ENCODE measurements around the gene ANKRD23. TPM values are rescaled to one million over a fixed set of nuclear protein-coding genes. Genes with fewer than 3 reads are reported as not detected.

Gene ANKRD23
- polyA plus RNA-seq, 1 of the 3 experiments (the other 2 are of a cell fraction) = 3.1 TPM

DNA sequence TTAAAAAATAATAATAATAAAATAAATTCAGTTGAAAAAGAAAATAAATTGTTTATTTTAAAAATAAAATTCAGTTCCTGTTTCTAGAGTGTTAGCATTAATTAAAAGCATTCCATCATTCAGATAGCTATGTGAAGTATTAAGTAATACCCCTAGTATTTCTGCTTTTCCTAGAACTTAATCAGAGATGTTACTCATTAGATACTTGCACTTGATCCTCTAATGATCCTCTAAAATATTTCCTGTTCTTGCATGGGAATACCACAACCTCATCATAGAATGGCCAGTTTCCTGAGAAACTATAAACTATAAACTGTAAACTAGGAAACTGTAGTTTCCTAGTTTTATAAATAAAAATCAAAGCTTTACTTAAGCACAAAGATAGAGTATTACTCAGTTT lies 38.8 kb downstream of the ANKRD23 start:
- Histone ChIP-seq H3K36me3 (replicated peaks in 1 of 2; ENCODE audit: control insufficient read depth in 1 of 2, insufficient read depth in 2 of 2, low read length in 1 of 2) (no peaks in the 10 kb centered on the region), H3F3A (replicated peaks; ENCODE audit: insufficient read depth) (no peaks in the 10 kb centered on the region), H3K9ac (no peak overlapping the region), H3K9me2 (no peaks in the 10 kb centered on the region), H3K27me3 (ENCODE audit: insufficient read depth) (no peaks in the 10 kb centered on the region), H2AFZ (ENCODE audit: low read depth) (no peak overlapping the region), H4K20me1 (ENCODE audit: insufficient read depth) (no peaks in the 10 kb centered on the region), H3K9me3 (no peaks in the 10 kb centered on the region), H3K4me3 (ENCODE audit: low read depth in 2 of 2, low read length in 1 of 2) (no peak overlapping the region), H3K4me1 (ENCODE audit: control insufficient read depth in 1 of 2, insufficient read depth in 2 of 2, low read depth in 1 of 2, low read length in 1 of 2) (peaks cover 0 to 17% of the 10 kb centered on the region in 2 experiments; a peak in 1 of 4 replicates), H3K27ac (ENCODE audit: low read depth in 2 of 2, low read length in 1 of 2) (peak overlapping the region in 1 of 2 experiments; percentile 53; a peak in 1 of 4 replicates), H3K4me2 (no peak overlapping the region), H3K79me2 (ENCODE audit: insufficient read depth) (no peaks in the 10 kb centered on the region)
- DNase-seq = no peak
- ChIA-PET CTCF (no interaction called here), POLR2A (no interaction called here)
- TF ChIP-seq CHD2 (IDR thresholded peaks at IDR 0.05; ENCODE audit: low read length, partially characterized antibody) = no peak
- TF ChIP-seq RAD21 (IDR thresholded peaks at IDR 0.05; ENCODE audit: low read length) = no peak
- TF ChIP-seq YY1 (IDR thresholded peaks at IDR 0.05; ENCODE audit: low read depth) = no peak
- TF ChIP-seq GABPA (IDR thresholded peaks at IDR 0.05; ENCODE audit: low read depth) = no peak
- TF ChIP-seq TEAD4 (IDR thresholded peaks at IDR 0.05; ENCODE audit: borderline replicate concordance, insufficient read depth) = no peak
- TF ChIP-seq MXI1 (IDR thresholded peaks at IDR 0.05; ENCODE audit: low read depth, low read length) = no peak
- no peak for TF ChIP-seq RFX5 (IDR thresholded peaks at IDR 0.05; ENCODE audit: low read length)
- no peak for TF ChIP-seq SIN3A (IDR thresholded peaks at IDR 0.05; ENCODE audit: borderline replicate concordance, low read depth, low read length)
- TF ChIP-seq CTCF (IDR thresholded peaks at IDR 0.05) = no peak
- TF ChIP-seq EP300 (IDR thresholded peaks at IDR 0.05; ENCODE audit: borderline replicate concordance in 1 of 2, low read depth in 1 of 2, low read length in 1 of 2) = no peak
- TF ChIP-seq, protein P1, sequence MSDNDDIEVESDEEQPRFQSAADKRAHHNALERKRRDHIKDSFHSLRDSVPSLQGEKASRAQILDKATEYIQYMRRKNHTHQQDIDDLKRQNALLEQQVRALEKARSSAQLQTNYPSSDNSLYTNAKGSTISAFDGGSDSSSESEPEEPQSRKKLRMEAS (IDR thresholded peaks at IDR 0.05; ENCODE audit: low read depth) = no peak
- no peak for TF ChIP-seq POLR2AphosphoS5 (IDR thresholded peaks at IDR 0.05; ENCODE audit: low read depth, low read length)

DNA sequence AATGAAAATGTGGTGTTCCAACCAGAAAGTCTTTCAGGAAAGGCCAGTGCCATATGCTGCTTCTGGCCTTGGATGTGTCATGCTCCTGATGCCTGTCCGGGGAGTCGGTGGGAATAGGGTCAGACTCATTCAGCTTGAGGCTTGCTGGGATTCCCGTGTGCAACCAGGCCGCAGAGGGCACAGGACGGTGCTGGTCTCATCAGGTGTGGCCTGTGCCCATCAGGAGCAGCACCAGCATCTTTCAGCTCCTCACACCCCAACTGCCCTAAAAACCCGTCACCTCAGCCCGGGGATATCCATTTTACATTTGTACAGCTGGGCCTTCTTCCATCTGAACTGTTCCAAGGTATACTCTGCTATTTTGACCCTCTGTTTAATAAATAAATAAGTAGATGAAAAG lies 41.1 kb downstream of the ANKRD23 start:
- no peak for TF ChIP-seq USF2 (IDR thresholded peaks at IDR 0.05; ENCODE audit: borderline replicate concordance, low read depth, low read length)
- TF ChIP-seq FOXJ3 (CRISPR knock-in tag; IDR thresholded peaks at IDR 0.05) = no peak
- no peak for TF ChIP-seq EZH2phosphoT487 (IDR thresholded peaks at IDR 0.05; ENCODE audit: borderline replicate concordance, low read depth)
- TF ChIP-seq TCF12 (IDR thresholded peaks at IDR 0.05) = no peak
- no peak for TF ChIP-seq GABPA (IDR thresholded peaks at IDR 0.05; ENCODE audit: low read depth)
- no peak for TF ChIP-seq RXRA (IDR thresholded peaks at IDR 0.05; ENCODE audit: borderline replicate concordance, low read depth)
- TF ChIP-seq USF1 (IDR thresholded peaks at IDR 0.05; ENCODE audit: borderline replicate concordance, low read depth) = no peak
- TF ChIP-seq NFIC (IDR thresholded peaks at IDR 0.05; ENCODE audit: borderline replicate concordance) = no peak
- TF ChIP-seq NRF1 (IDR thresholded peaks at IDR 0.05; ENCODE audit: low read depth, low read length) = no peak
- H4K20me1 ChIP-seq (ENCODE audit: insufficient read depth) = no peaks in the 10 kb centered on the region
- H3K4me2 ChIP-seq = no peak overlapping the region
- no peaks in the 10 kb centered on the region for H3F3A ChIP-seq (replicated peaks; ENCODE audit: insufficient read depth)
- no peaks in the 10 kb centered on the region for H3K9me3 ChIP-seq
- H3K79me2 ChIP-seq (ENCODE audit: insufficient read depth) = no peaks in the 10 kb centered on the region
- no peaks in the 10 kb centered on the region for H3K27me3 ChIP-seq (ENCODE audit: insufficient read depth)
- no peaks in the 10 kb centered on the region for H3K9me2 ChIP-seq
- H3K4me3 ChIP-seq (ENCODE audit: low read depth in 2 of 2, low read length in 1 of 2) = no peak overlapping the region
- peak; percentile 7 for DNase-seq
- ChIA-PET POLR2A (no interaction called here), CTCF (interaction anchor here (1.8 to 2.2 kb wide), 2 partner anchors 14 to 39 kb away, joined by 7 to 8 read pairs; partner anchors contain the start of gene CNNM3)
- 79% methylated on average over 5 of the region's 7 CpGs for WGBS (ENCODE audit: low lambda C conversion rate)
- peaks cover 0 to 12% of the 10 kb centered on the region in 2 experiments; a peak in 1 of 4 replicates for H3K4me1 ChIP-seq (ENCODE audit: control insufficient read depth in 1 of 2, insufficient read depth in 2 of 2, low read depth in 1 of 2, low read length in 1 of 2)
- no peak overlapping the region for H2AFZ ChIP-seq (ENCODE audit: low read depth)
- no peaks in the 10 kb centered on the region for H3K36me3 ChIP-seq (replicated peaks in 1 of 2; ENCODE audit: control insufficient read depth in 1 of 2, insufficient read depth in 2 of 2, low read length in 1 of 2)
- no peak overlapping the region for H3K9ac ChIP-seq
- H3K27ac ChIP-seq (ENCODE audit: low read depth in 2 of 2, low read length in 1 of 2) = no peak overlapping the region
